Gastrocnemius medialis (tissue), 4 donors: ENCODE measurements around the gene ABCA13. TPM values are rescaled to one million over a fixed set of nuclear protein-coding genes. Genes with fewer than 3 reads are reported as not detected.

ENCODE experiments used
- ATAC-seq, 2 donors: fragments of 150-250 bp; one replicate each; pipeline ENCODE4 v1.9.1; 2016
- DNase-seq, 2 donors: peaks; one replicate each; pipeline ENCODE4 v3.0.0-alpha.2; 2019
- H3K27ac ChIP-seq, 4 donors: fragments of 200-600 bp; sonication (generic); 1 replicate in 1 of 4; 2 replicates in 3 of 4; pipeline ENCODE4 v1.5.1; 2016 to 2018; ENCODE audit warnings: mild to moderate bottlenecking in 2 of 4, moderate library complexity in 1 of 4
- H3K27me3 ChIP-seq, 3 donors: fragments of 200-600 bp; sonication (generic) in 2 of 3; 1 replicate in 1 of 3; 2 replicates in 2 of 3; pipeline versions ENCODE4 v1.5.1 to v1.6.0; 2016 to 2019; ENCODE audit warnings: mild to moderate bottlenecking in 1 of 3, moderate library complexity in 1 of 3
- H3K36me3 ChIP-seq, 2 donors: fragments of 200-600 bp; sonication (generic) in 1 of 2; one replicate each; pipeline ENCODE4 v1.5.1; 2017 to 2018
- H3K4me1 ChIP-seq, 2 donors: fragments of 200-600 bp; sonication (generic) in 1 of 2; one replicate each; pipeline ENCODE4 v1.5.1; 2016 to 2017; ENCODE audit warnings: mild to moderate bottlenecking in 2 of 2
- H3K4me3 ChIP-seq, 4 donors: fragments of 200-600 bp; sonication (generic) in 3 of 4; 1 replicate in 1 of 4; 2 replicates in 3 of 4; pipeline ENCODE4 v1.5.1; 2016 to 2019; ENCODE audit warnings: mild to moderate bottlenecking in 2 of 4
- H3K9me3 ChIP-seq, 3 donors: fragments of 200-600 bp; sonication (generic) in 2 of 3; 1 replicate in 1 of 3; 2 replicates in 2 of 3; pipeline ENCODE4 v1.5.1; 2016 to 2019
- CTCF ChIP-seq, 5 experiments: fragments of 450-650 bp in 3 of 5; fragments of 200-600 bp in 2 of 5; sonication (generic) in 2 of 5; IDR thresholded peaks in 4 of 5; conservative IDR thresholded peaks in 1 of 5; 1 replicate in 4 of 5; 2 replicates in 1 of 5; pipeline ENCODE4 v1.5.1; 2016 to 2019; ENCODE audit warnings: antibody characterized with exemption in 5 of 5, mild to moderate bottlenecking in 3 of 5, moderate library complexity in 3 of 5
- POLR2A ChIP-seq, 2 donors: fragments of 450-650 bp; IDR thresholded peaks; one replicate each; pipeline ENCODE4 v1.6.1; 2017; ENCODE audit warnings: antibody characterized with exemption in 2 of 2, mild to moderate bottlenecking in 2 of 2, moderate library complexity in 2 of 2
- in situ Hi-C, 4 donors: fragments of 200-750 bp; cut with MboI; loops; one replicate each; pipeline versions ENCODE4 v1.15.0 to v1.8.0; 2017; ENCODE audit warnings: low sequenced_read_pairs in 4 of 4
- intact Hi-C: fragments of 100-400 bp; cut with DNase I; formaldehyde crosslinking; loops from one replicate; pipeline ENCODE4 v1.15.1; 2023; ENCODE audit warnings: low total_unique reads
- total RNA-seq, 4 donors: library from RNA; depleted of rRNA; stranded (reverse); fragments of >200 nt; gene quantifications; one replicate each; pipeline versions ENCODE4 v1.1.0 to v1.2.3, GENCODE V29; 2016

Gene ABCA13
- total RNA-seq, 4 donors from 2014 or later: 0.03 to 0.10 TPM; not detected in 2

GRCh38 chr7:48139459-48139858, 31.8 kb upstream of the ABCA13 start:
- TF ChIP-seq CTCF (IDR thresholded peaks at IDR 0.05 in 4 of 5, conservative IDR thresholded peaks at IDR 0.05 in 1 of 5) (no peak), POLR2A (IDR thresholded peaks at IDR 0.05) (no peak)
- Histone ChIP-seq H3K4me1 (no peaks in the 10 kb centered on the region), H3K27ac (no peak overlapping the region), H3K9me3 (no peaks in the 10 kb centered on the region), H3K4me3 (no peak overlapping the region), H3K36me3 (no peaks in the 10 kb centered on the region), H3K27me3 (no peaks in the 10 kb centered on the region)
- intact Hi-C loops (no loop called here), in situ Hi-C loops (no loop called here)
- DNase-seq (no peak), ATAC-seq (no peak)

GRCh38 chr7:48140001-48140681, 31.1 kb upstream of the ABCA13 start:
- ATAC-seq: no peak
- intact Hi-C loops: no loop called here
- DNase-seq: no peak
- in situ Hi-C loops: no loop called here
- H3K4me3 ChIP-seq: peak overlapping the region in 1 of 4 donors; percentile 41
- H3K4me1 ChIP-seq: no peaks in the 10 kb centered on the region
- TF ChIP-seq CTCF (IDR thresholded peaks at IDR 0.05 in 4 of 5, conservative IDR thresholded peaks at IDR 0.05 in 1 of 5) (no peak), POLR2A (IDR thresholded peaks at IDR 0.05) (no peak)
- H3K9me3 ChIP-seq: no peaks in the 10 kb centered on the region
- no peaks in the 10 kb centered on the region for H3K36me3 ChIP-seq
- H3K27ac ChIP-seq: no peak overlapping the region
- H3K27me3 ChIP-seq: no peaks in the 10 kb centered on the region

GRCh38 chr7:48141521-48141920, 29.7 kb upstream of the ABCA13 start:
- no peaks in the 10 kb centered on the region for H3K9me3 ChIP-seq
- no peaks in the 10 kb centered on the region for H3K27me3 ChIP-seq
- intact Hi-C loops: no loop called here
- no peak overlapping the region for H3K4me3 ChIP-seq
- H3K27ac ChIP-seq: no peak overlapping the region
- no peak for DNase-seq
- in situ Hi-C loops: no loop called here
- H3K36me3 ChIP-seq: no peaks in the 10 kb centered on the region
- ATAC-seq: no peak
- H3K4me1 ChIP-seq: no peaks in the 10 kb centered on the region
- TF ChIP-seq CTCF (IDR thresholded peaks at IDR 0.05 in 4 of 5, conservative IDR thresholded peaks at IDR 0.05 in 1 of 5): no peak
- no peak for TF ChIP-seq POLR2A (IDR thresholded peaks at IDR 0.05)

GRCh38 chr7:48144291-48144768, 26.9 kb upstream of the ABCA13 start:
- Histone ChIP-seq H3K27me3 (no peaks in the 10 kb centered on the region), H3K36me3 (no peaks in the 10 kb centered on the region), H3K4me3 (no peak overlapping the region), H3K4me1 (no peaks in the 10 kb centered on the region), H3K27ac (no peak overlapping the region), H3K9me3 (no peaks in the 10 kb centered on the region)
- intact Hi-C loops (no loop called here), in situ Hi-C loops (no loop called here)
- ATAC-seq (no peak), DNase-seq (no peak)
- TF ChIP-seq CTCF (IDR thresholded peaks at IDR 0.05 in 4 of 5, conservative IDR thresholded peaks at IDR 0.05 in 1 of 5) (no peak), POLR2A (IDR thresholded peaks at IDR 0.05) (no peak)
